ENCODE results near the gene HORMAD2.
"Not testable (repeated sequence)": the region's sequence is repeated elsewhere in the genome, so short reads cannot be mapped to it uniquely, and the experiment has no call there.

HORMAD2 gene

GRCh38 chr22:30188911-30189310 lies 108.6 kb downstream of the HORMAD2 start:
- no peak for DNase-seq (ENCODE audit: low read depth in 3 of 3)

GRCh38 chr22:30190574-30190973 lies 110.3 kb downstream of the HORMAD2 start:
- no peak for DNase-seq (ENCODE audit: low read depth in 3 of 3)

- no peak for DNase-seq (ENCODE audit: low read depth in 3 of 3)
Observed at GRCh38 chr22:30191040-30191701, 110.9 kb downstream of the HORMAD2 start.

GRCh38 chr22:30192427-30192826 lies 112.2 kb downstream of the HORMAD2 start:
- no peak for DNase-seq (ENCODE audit: low read depth in 3 of 3)

GRCh38 chr22:30193031-30193775 lies 112.9 kb downstream of the HORMAD2 start:
- DNase-seq (ENCODE audit: low read depth in 3 of 3): no peak

GRCh38 chr22:30195245-30196140 lies 115.2 kb downstream of the HORMAD2 start:
- no peak for DNase-seq (ENCODE audit: low read depth in 3 of 3)

GRCh38 chr22:30196141-30196879 lies 116.0 kb downstream of the HORMAD2 start:
- DNase-seq (ENCODE audit: low read depth in 3 of 3): peak; percentile 43 to 47 (median 46)

- DNase-seq (ENCODE audit: low read depth in 3 of 3): no peak
Observed at GRCh38 chr22:30196880-30197336, 116.6 kb downstream of the HORMAD2 start.

GRCh38 chr22:30197389-30197788 lies 117.1 kb downstream of the HORMAD2 start:
- DNase-seq (ENCODE audit: low read depth in 3 of 3): no peak

GRCh38 chr22:30198152-30198825 lies 118.0 kb downstream of the HORMAD2 start:
- DNase-seq (ENCODE audit: low read depth in 3 of 3): no peak

GRCh38 chr22:30198921-30199320 lies 118.7 kb downstream of the HORMAD2 start:
- no peak for DNase-seq (ENCODE audit: low read depth in 3 of 3)

- not testable (repeated sequence) for DNase-seq (ENCODE audit: low read depth in 3 of 3)
Observed at GRCh38 chr22:30200905-30201304, 120.6 kb downstream of the HORMAD2 start.

GRCh38 chr22:30201945-30202344 lies 121.7 kb downstream of the HORMAD2 start:
- no peak for DNase-seq (ENCODE audit: low read depth in 3 of 3)

GRCh38 chr22:30202531-30203006 lies 122.3 kb downstream of the HORMAD2 start:
- no peak for DNase-seq (ENCODE audit: low read depth in 3 of 3)

GRCh38 chr22:30204015-30204741 lies 123.9 kb downstream of the HORMAD2 start:
- DNase-seq (ENCODE audit: low read depth in 3 of 3): no peak

GRCh38 chr22:30204742-30205111 lies 124.5 kb downstream of the HORMAD2 start:
- no peak for DNase-seq (ENCODE audit: low read depth in 3 of 3)

- no peak for DNase-seq (ENCODE audit: low read depth in 3 of 3)
Observed at GRCh38 chr22:30205281-30206115, 125.2 kb downstream of the HORMAD2 start.

GRCh38 chr22:30206944-30207343 lies 126.7 kb downstream of the HORMAD2 start:
- no peak for DNase-seq (ENCODE audit: low read depth in 3 of 3)
